ENCODE measurements around the gene HMBS.

HMBS gene

GRCh38 chr11:119115484-119116234, 31.0 kb downstream of the HMBS start:
- POLR2A ChIA-PET = interaction anchor here (0.6 to 1.1 kb wide), 2 partner anchors 21 to 221 kb away, joined by 3 to 5 read pairs; a partner anchor contains a TSS
- no peak for TF ChIP-seq CTCF (IDR thresholded peaks at IDR 0.05; ENCODE audit: control extremely low read depth, extremely low read depth, low read depth, missing control alignments)
- CTCF ChIA-PET = interaction anchor here (1.0 to 1.3 kb wide), 3 partner anchors 14 to 91 kb away, joined by 3 read pairs; partner anchors contain the start of genes CBL and DPAGT1
- no peak for DNase-seq (ENCODE audit: extremely low spot score)

GRCh38 chr11:119116235-119116594, 31.5 kb downstream of the HMBS start:
- POLR2A ChIA-PET = interaction anchor here (0.6 to 1.1 kb wide), 2 partner anchors 21 to 220 kb away, joined by 3 to 5 read pairs; a partner anchor contains a TSS
- TF ChIP-seq CTCF (IDR thresholded peaks at IDR 0.05; ENCODE audit: control extremely low read depth, extremely low read depth, low read depth, missing control alignments) = no peak
- CTCF ChIA-PET = interaction anchor here (1.0 to 1.3 kb wide), 3 partner anchors 14 to 90 kb away, joined by 3 read pairs; partner anchors contain the start of genes CBL and DPAGT1
- DNase-seq (ENCODE audit: extremely low spot score) = no peak

GRCh38 chr11:119116601-119117000, 31.9 kb downstream of the HMBS start:
- no peak for DNase-seq (ENCODE audit: extremely low spot score)
- ChIA-PET CTCF (interaction anchor here (1.0 to 1.3 kb wide), 3 partner anchors 15 to 90 kb away, joined by 3 read pairs; partner anchors contain the start of genes CBL and DPAGT1), POLR2A (interaction anchor here (1.1 kb wide), 1 partner anchor 22 kb away, joined by 3 read pairs; a partner anchor contains a TSS)
- no peak for TF ChIP-seq CTCF (IDR thresholded peaks at IDR 0.05; ENCODE audit: control extremely low read depth, extremely low read depth, low read depth, missing control alignments)

- DNase-seq (ENCODE audit: extremely low spot score) = no peak
- POLR2A ChIA-PET = no interaction called here
- CTCF ChIA-PET = no interaction called here
- TF ChIP-seq CTCF (IDR thresholded peaks at IDR 0.05; ENCODE audit: control extremely low read depth, extremely low read depth, low read depth, missing control alignments) = no peak
These were observed 32.5 kb downstream of the HMBS start for GRCh38 chr11:119117004-119117706.

GRCh38 chr11:119118227-119118626, 33.5 kb downstream of the HMBS start:
- POLR2A ChIA-PET = no interaction called here
- TF ChIP-seq CTCF (IDR thresholded peaks at IDR 0.05; ENCODE audit: control extremely low read depth, extremely low read depth, low read depth, missing control alignments) = no peak
- CTCF ChIA-PET = interaction anchor here (1.1 to 1.6 kb wide), 4 partner anchors 11 to 212 kb away, joined by 3 to 4 read pairs (median 4); partner anchors contain the start of gene C2CD2L
- DNase-seq (ENCODE audit: extremely low spot score) = no peak

- no peak for DNase-seq (ENCODE audit: extremely low spot score)
- ChIA-PET CTCF (interaction anchor here (1.1 to 4.9 kb wide), 5 partner anchors 10 to 212 kb away, joined by 3 to 29 read pairs (median 4); partner anchors contain the start of gene C2CD2L), POLR2A (interaction anchor here (0.6 kb wide), 1 partner anchor 34 kb away, joined by 6 read pairs; no protein-coding TSS in a partner anchor)
- TF ChIP-seq CTCF (IDR thresholded peaks at IDR 0.05; ENCODE audit: control extremely low read depth, extremely low read depth, low read depth, missing control alignments) = no peak
These were observed 34.3 kb downstream of the HMBS start for GRCh38 chr11:119118946-119119345.
